GM19099 (cell line): Measurements from ENCODE around the gene SASS6.

Experiments
- POLR2A ChIP-seq: IDR thresholded peaks from 3 replicates; pipeline ENCODE4 v1.6.1; 2011; ENCODE audit warnings: low read depth; ENCODE audit not compliant: insufficient read length; ENCODE audit errors: extremely low read depth

The SASS6 gene

DNA sequence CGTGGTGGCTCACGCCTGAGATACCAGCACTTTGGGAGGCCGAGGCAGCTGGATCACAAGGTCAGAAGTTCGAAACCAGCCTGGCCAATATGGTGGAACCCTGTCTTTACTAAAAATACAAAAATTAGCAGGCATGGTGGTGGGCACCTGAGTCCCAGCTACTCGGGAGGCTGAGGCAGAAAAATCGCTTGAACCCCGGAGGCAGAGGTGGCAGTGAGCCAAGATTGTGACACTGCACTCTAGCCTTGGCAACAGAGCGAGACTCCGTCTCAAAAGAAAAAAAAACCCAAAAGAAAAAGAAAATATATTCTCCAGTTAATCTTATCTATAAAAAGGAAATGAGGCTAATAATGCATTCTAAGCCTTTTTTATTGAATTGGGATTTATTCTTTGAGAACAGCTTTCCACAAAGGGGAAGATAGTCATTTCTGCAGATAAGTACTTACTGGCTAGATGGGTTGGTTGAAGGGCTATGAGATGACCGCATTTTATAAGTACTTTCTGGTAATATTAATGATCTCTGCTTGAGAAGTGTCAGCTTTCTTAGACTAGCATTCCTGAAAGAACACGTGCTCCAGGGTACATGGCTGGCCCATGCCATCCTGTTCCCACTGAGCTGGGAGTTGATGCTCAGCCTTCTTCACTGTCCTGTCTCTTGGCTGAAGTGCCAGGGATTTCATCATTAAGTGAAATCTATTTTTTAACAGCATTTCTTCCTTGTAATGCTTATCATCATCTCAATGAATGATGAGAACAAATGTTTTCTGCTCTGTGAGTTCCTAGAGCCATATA lies 57.9 kb downstream of the SASS6 start:
- TF ChIP-seq POLR2A, result no peak

DNA sequence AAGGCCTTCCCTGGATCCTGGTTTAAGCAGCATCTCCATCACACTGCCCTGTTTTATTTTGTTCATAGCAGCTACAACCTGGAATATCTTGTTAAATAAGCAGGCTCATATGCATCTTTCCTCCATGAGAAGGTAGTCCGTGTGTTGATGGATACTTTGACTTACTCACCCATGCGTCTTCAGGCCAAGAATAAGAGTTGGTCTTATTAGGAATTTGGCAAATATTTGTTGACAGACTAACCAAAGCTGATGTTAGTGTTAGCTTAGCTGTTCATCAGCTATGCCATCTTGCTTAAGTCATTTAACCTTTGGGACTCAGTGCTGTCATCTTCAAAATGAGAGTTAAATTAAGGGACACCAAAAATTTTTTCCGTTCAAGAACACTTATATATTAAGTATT lies 59.2 kb downstream of the SASS6 start:
- TF ChIP-seq POLR2A, result no peak

DNA sequence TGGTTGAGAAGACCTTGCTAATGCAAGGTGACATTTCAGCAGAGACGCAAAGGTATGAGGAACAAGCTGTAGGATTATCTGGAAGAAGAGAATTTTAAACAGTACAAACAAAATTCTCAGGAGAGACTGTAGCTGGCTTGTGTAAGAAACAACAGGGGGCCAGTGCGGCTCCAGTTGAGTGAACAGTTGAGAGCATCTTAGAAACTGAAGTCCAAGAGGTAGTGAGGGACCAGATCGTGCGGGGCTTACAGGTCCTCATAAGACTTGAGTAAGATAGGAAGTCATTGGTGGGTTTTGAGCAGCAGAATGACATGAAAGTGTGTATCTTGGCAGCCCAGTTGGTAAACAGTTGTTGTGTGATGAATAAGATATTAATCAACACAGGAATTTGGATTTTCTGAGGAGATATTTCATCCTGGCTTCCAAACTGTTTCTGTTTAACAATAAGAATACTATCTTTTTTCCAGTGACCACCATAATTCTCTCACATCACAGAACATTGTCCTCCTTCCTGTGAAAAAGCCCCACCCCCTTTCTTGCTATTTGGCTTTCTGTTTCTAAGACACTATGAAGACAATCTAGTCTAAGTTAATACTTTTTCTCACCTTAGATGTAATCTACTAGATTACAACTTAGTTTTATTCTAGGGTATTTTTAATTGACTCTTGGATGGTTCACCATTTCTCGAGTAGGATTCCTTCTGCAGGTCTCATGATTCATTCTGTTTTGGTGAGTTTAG lies 62.4 kb downstream of the SASS6 start:
- TF ChIP-seq POLR2A, result no peak

DNA sequence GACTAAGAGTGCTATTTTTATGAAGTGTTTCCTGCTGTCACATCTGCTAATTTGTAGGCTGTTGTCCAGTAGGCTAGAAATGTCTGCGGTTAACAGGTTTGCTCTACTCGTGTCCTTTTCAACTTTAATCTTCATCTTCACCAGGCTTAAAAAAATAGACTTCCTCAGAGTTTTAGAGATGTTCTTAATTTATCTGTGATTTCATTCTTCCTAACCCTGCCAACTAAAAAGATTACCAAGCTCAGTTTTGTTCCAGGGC lies 66.8 kb downstream of the SASS6 start:
- TF ChIP-seq POLR2A, result no peak

DNA sequence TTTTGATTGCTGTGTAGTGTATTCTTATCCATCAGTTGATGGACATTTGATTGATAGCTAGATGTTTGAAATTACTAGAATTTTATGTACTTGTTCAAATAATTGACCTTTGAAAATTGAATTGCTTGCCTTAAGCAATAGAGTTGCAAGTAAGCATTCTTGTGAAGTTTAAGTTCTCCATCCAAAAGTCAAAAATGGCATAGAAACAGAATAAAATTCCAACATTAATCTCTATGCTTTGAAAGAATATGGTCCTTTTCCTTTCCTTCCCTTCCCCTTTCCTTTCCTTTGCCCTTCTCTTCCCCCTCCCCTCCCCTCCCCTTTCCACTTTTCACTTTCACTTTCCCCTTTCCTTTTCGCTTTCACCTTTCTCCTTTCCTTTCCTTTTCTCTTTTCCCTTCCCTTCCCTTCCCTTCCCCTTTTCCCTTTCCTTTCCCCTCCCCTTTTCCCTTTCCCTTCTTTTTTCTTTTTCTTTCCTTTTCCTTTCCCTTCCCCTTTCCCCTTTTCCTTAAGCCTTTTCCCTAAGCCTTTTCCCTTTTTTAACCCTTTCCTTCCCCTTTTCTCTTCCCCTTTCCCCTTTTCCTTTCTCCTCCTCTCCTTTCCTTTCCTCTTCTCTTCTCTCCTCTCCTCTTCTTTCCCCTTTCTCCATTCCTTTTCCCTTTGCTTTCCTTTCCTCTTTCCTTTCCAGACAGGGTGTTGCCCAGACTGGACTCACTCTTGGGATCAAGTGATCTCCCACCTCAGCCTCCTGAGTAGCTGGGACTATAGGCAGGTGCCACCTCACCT lies 67.4 kb downstream of the SASS6 start:
- TF ChIP-seq POLR2A, result no peak

DNA sequence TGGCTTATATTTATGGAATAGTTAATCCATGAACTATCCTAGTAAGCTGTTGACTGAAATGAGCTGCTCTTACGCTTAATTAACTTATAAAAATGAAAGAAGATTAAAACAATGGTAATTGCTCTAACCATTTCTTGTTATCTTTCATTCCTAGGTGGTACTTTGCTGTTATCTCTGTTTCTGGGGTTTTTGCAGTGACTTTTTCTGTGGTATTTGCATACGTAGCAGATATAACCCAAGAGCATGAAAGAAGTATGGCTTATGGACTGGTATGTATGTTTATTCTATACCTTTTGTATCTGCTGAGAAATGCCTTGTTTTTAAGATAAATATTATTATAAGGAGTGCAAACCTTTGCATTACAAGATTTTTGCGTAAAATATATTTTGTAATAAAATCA lies 71.0 kb downstream of the SASS6 start:
- no peak for TF ChIP-seq POLR2A

DNA sequence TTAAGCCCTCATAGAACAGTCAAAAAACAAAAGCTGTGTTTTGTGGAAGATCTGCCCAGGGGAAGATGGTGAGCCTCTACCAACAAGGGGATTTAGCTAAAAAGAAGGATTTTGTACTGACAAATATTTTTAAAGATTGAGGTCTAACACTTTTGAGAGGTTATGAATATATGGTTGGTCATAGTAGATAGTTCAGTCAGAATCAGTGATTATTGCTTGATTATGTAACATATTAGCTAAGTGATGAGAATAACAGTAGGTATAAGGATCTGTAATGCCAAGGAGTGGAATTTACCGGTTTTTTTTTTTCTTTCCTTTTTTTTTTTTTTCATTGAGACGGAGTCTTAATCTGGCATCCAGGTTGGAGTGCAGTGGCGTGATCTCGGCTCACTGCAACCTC lies 79.0 kb downstream of the SASS6 start:
- TF ChIP-seq POLR2A, result no peak

DNA sequence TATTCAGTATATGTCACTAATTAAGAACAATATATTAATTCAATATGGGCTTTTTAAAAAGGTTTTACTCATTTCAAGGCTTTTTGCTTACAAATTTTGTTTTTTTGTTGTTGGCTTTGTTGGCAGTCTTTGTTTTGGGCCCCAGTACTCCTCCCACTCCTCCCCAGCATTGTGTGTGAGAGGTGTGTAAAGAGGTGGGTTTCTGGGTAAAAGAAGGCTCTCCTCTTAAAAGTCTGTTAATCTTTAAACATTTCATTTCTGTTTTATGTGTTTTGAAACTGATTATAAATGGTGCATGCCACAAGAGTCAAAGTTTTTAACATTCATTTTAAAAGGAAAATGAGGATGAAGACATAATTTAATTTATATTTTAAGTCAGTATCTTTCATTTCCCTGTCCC lies 79.6 kb downstream of the SASS6 start:
- TF ChIP-seq POLR2A, result no peak

DNA sequence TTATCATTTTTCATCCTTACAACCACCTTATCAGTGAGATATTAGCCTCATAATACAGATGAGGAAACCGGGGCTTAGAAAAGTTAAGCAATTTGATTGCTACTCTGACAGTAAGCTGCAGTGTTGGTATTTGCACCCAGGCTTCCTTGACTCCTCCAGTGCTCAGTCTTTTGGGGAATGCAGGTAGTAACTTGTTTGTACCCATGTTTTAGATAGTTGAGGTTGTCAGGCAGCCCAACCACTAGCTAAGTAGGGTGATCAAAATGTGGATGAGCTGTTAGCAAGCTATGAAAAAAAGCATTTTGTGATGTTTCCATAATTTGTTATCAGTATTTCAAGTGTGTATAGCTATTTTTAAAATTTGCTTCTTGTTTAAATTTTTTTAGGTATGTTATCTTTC lies 80.8 kb downstream of the SASS6 start:
- no peak for TF ChIP-seq POLR2A

DNA sequence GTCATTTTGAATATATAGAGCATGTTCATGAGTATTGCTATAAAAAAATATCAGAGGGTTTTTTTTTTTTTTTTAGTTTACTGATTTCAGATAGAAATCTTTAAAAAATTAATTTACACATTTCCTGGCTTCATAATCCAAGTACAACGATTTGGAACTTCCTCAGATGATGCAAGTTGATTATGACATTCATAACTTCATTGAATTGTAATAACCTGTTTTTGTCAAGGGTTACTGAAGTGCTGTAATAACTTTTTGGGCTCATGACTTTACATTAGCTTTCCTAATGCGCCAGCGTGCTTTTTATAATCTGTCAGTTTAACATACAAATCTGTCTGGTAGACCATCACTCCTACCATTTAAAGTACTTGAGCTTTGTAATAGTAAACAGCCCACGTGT lies 81.3 kb downstream of the SASS6 start:
- no peak for TF ChIP-seq POLR2A

DNA sequence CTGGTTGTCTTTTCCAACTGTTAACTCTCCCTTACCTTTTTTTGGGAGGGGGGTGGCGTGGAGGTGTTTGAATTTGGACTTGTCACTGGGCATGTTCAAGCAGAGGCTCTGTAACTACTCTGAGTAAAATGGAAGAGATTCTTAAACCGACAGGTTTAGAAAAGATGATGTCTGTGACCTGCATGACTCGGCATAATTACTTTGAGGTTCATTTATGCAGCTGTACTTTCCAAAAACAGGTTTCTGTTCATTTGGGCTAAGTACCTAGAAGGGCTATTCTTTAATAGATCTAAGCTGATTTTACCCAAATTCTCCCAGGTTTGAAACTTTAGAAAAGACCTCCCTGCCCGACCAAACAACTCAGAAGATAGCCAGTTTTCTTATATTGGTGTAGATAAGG lies 82.6 kb downstream of the SASS6 start:
- TF ChIP-seq POLR2A, result no peak

DNA sequence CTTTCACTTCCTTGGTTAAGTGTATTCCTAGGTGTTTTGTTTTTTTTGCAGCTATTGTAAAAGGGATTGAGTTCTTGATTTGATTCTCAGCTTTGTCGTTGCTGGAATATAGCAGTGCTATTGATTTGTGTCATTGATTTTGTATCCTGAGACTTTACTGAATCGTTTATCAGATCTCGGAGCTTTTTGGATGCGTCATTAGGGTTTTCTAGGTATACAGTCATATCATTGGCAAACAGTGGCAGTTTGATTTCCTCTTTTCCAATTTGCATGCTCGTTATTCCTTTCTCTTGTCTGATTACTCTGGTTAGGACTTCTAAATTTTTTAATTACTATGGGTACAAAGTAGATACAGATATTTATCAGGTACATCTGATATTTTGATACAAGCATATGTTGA lies 87.5 kb downstream of the SASS6 start:
- no peak for TF ChIP-seq POLR2A

DNA sequence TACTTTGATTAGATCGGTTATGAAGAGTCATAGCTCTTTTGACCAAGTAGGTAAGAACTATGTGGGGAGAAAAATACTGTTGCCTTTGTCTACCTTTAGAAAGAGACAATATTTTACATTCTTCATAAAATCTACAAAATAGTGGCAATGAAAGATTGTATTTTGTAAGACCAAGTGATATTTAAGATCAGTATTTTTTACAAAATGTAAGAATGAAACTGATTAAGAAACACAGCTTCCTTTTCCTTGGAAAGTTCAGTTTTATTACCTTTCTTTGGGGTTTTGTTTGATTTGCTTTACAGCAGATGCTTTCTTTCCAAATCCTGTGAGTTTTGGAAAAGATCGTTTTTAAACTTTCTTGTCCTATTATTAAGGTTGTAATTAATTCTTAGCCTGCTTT lies 93.1 kb downstream of the SASS6 start:
- no peak for TF ChIP-seq POLR2A

DNA sequence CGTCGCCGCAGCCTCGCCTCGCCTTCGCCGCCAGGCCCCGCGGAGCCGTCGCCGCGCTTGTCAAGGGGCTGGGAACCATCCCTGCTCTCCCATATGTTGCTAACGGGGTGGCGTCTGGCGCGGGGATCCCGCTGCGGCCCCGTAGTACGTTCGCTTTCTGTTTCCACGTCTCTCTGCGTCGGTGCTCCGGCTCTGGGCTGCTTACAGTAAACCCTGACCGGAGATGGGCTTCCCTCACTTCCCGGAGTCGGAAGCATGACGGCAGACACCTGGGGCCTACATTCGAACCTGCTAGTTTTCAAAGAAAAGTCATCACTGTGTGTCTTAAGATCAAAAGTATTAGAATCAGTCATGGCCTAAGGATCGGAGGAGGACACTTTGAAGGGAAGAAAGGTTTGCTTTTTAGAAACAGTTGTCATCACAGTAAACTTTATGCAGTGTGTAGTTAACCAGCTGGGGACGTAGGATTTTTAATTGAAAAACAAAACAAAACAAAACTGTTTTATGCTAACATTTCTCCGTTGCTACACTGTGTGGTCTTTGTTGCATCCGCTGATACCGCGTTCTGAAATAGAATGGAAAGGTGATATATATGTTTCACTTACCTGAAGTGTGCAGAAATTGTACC lies 94.0 kb downstream of the SASS6 start:
- TF ChIP-seq POLR2A, result peak; percentile 52

DNA sequence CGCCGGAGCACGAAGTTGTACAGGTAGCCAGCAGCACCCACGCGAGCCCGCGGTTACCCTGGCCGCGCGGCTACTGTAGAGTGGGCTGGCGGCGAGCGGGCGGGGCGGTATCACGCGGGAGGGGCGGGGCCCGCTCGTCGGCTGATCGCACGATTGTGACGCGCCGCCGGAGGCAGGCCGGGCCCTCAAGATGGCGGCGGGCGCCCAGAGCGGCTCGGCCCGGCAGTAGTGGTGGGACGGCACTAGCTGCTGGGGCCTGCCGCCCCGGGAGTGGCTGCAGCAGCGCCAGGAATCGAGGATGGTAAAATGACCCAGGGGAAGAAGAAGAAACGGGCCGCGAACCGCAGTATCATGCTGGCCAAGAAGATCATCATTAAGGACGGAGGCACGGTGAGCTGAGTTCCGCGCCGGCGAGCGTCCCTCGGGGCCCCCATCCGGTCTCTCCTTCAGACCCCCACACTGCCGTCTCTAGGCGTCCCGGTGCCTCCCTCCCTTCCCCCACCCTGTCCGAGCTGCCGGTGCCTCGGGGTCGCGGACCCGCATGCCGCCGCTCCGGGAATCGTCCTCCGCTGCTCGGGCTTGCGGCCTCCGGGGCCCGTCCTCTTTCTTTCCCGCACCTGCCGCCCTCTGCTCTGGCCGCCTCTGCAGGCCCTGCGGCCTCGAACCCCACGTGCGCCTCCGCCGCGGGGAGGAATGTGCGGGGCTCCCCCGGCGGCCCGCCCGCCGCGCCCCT lies 94.6 kb downstream of the SASS6 start:
- TF ChIP-seq POLR2A, result peak; percentile 99
